Stimulated activated CD4-positive, alpha-beta T cell treated with anti-CD3 and anti-CD28 coated beads, Interleukin-4, amount 100 ng/mL, for 1 hour (primary cell): ENCODE measurements around the gene CD180.
A peak's percentile ranks its signal among the peaks of the same experiment; 100 is the strongest.
"Not testable (repeated sequence)": the region's sequence is repeated elsewhere in the genome, so short reads cannot be mapped to it uniquely, and the experiment has no call there.

Experiments used
- DNase-seq: peaks from one replicate; pipeline ENCODE4 v3.0.0-alpha.2; 2020

Gene CD180

GRCh38 chr5:67187006-67187715 is 9.4 kb downstream of the CD180 start:
- DNase-seq, result no peak

- DNase-seq, result no peak
Measured at GRCh38 chr5:67183859-67184258, 12.7 kb downstream of the CD180 start.

DNA sequence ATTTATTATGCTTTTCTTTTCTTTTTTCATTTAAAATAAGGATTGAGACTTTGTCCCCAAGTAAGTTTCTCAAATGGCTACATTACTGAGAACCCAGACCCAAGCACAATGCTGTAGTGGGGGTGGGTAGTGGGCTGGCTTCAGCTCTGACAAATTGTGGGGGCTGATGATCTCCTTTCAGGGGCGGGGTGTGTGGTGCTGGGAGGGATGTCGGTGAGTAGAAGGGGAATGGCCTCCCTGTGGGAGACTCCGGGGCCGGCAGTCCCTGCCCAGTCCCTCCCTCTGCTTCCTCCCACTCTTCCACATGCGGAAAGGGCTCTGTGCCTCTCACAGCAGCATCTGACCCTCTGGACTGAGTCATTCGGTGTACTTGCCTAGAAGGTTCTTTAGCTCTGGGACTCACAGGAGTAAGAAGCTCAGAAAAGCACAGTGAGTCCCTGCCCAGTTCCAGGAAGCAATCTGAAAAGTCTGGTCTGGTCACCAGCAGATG is 14.3 kb downstream of the CD180 start:
- no peak for DNase-seq

GRCh38 chr5:67181648-67182221 is 14.9 kb downstream of the CD180 start:
- DNase-seq, result no peak

- DNase-seq, result no peak
Measured at GRCh38 chr5:67179697-67180361, 16.8 kb downstream of the CD180 start.

GRCh38 chr5:67178966-67179365 is 17.6 kb downstream of the CD180 start:
- DNase-seq, result no peak

DNA sequence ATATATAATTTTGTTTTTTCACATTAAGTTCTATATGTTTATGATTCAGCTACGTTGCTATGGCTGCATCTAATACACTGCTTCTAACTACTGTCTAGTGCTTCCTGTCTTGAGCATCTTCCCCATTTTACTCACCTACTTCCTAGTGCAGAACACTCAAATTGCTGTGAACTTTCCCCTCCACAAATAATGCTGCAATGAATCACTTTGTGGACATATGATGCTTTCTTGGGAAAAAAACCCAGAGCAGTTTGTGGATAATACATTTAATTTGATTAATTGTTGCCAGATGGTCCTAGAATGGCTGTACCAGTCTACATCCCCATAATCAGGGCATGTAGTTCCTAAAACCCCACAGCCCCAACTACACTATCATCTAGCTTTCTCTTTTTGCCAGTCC is 18.5 kb downstream of the CD180 start:
- no peak for DNase-seq

DNA sequence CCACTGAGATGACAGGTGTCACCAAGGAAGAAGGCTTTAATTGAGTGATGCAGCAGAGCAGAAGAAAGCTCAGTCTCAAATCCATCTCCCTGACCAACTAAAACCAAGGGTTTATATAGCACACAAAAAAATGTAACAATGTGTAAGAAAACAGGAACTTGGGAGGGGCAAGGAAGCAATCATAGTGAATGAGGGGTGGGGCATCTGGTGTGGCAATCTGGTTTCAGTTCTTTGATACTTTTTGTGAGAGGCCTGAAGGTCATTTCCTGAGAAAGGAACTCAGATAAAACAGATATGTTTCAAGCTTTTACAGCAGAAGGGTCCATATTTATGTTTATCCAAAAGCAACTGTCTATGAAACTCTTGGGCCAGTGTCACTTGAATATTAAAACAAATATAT is 19.7 kb downstream of the CD180 start:
- DNase-seq, result no peak

DNA sequence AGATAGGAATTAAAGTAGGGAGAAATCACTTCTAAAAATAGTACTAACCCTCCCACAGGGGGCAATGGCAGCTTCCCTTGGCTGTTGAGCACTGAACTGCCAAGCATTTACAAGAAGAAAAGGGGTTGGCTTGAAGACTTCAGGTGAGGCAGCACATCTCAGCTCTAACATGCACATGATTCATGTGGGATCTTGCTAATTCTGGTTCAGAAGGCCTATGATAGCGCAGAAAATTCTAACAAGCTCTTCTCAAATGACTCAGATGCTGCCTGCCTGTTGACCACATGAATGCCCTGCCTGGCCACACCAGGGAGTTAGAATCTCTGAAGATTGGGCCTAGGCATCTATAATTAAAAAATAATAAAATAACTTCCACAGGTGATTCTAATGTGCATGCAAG is 22.6 kb downstream of the CD180 start:
- DNase-seq, result no peak

DNA sequence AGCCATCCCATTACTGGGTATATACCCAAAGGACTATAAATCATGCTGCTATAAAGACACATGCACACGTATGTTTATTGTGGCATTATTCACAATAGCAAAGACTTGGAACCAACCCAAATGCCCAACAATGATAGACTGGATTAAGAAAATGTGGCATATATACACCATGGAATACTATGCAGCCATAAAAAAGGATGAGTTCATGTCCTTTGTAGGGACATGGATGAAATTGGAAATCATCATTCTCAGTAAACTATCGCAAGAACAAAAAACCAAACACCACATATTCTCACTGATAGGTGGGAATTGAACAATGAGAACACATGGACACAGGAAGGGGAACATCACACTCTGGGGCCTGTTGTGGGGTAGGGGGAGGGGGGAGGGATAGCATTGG is 23.2 kb downstream of the CD180 start:
- not testable (repeated sequence) for DNase-seq

GRCh38 chr5:67170767-67171166 is 25.8 kb downstream of the CD180 start:
- DNase-seq, result no peak

DNA sequence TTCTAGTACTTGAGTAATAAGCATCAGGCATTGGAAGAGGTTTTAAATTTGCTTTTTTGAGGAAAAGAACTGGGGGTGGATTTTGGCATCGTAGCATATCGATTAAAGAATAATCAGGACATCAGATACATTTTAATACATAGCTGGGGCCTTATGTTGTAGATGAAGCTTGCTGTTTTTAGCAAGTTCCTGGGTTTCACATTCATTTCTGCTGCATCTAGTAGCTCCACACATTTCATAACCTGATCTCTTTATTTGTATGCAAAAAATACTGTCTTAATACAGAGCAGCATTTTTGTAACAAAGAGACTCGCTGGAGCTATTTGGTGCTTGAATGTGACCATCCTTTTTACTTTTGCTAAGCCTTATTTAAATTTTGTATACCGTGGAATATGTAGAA is 28.5 kb downstream of the CD180 start:
- DNase-seq, result no peak

DNA sequence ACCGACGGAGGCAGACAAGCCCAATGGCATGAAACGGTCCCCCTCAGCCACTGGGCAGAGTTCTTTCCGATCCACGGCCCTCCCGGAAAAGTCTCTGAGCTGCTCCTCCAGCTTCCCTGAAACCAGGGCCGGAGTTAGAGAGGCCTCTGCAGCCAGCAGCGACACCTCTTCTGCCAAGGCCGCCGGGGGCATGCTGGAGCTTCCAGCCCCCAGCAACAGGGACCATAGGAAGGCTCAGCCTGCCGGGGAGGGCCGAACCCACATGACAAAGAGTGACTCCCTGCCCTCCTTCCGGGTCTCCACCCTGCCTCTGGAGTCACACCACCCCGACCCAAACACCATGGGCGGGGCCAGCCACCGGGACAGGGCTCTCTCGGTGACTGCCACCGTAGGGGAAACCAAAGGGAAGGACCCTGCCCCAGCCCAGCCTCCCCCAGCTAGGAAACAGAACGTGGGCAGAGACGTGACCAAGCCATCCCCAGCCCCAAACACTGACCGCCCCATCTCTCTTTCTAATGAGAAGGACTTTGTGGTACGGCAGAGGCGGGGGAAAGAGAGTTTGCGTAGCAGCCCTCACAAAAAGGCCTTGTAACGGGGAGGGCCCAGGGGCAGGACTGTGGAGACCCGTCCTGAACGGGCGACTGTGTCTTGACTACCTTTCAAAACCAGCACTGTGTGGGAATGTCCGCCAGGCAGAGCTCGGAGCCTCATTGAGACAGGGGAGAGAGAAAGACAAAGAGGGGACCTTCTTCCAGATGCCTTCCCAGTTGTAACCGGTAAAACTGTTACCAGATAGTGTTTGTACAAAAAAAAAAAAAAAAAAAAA is 29.9 kb downstream of the CD180 start:
- DNase-seq, result peak; percentile 64

DNA sequence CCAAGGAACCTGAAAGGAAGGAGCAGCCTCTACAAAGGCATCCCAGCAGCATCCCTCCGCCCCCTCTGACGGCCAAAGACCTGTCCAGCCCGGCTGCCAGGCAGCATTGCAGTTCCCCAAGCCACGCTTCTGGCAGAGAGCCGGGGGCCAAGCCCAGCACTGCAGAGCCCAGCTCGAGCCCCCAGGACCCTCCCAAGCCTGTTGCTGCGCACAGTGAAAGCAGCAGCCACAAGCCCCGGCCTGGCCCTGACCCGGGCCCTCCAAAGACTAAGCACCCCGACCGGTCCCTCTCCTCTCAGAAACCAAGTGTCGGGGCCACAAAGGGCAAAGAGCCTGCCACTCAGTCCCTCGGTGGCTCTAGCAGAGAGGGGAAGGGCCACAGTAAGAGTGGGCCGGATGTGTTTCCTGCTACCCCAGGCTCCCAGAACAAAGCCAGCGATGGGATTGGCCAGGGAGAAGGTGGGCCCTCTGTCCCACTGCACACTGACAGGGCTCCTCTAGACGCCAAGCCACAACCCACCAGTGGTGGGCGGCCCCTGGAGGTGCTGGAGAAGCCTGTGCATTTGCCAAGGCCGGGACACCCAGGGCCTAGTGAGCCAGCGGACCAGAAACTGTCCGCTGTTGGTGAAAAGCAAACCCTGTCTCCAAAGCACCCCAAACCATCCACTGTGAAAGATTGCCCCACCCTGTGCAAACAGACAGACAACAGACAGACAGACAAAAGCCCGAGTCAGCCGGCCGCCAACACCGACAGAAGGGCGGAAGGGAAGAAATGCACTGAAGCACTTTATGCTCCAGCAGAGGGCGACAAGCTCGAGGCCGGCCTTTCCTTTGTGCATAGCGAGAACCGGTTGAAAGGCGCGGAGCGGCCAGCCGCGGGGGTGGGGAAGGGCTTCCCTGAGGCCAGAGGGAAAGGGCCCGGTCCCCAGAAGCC is 30.8 kb downstream of the CD180 start:
- peak; percentile 75 for DNase-seq

GRCh38 chr5:67164856-67165525 is 31.6 kb downstream of the CD180 start:
- DNase-seq, result no peak

GRCh38 chr5:67163863-67164595 is 32.6 kb downstream of the CD180 start:
- DNase-seq, result no peak

DNA sequence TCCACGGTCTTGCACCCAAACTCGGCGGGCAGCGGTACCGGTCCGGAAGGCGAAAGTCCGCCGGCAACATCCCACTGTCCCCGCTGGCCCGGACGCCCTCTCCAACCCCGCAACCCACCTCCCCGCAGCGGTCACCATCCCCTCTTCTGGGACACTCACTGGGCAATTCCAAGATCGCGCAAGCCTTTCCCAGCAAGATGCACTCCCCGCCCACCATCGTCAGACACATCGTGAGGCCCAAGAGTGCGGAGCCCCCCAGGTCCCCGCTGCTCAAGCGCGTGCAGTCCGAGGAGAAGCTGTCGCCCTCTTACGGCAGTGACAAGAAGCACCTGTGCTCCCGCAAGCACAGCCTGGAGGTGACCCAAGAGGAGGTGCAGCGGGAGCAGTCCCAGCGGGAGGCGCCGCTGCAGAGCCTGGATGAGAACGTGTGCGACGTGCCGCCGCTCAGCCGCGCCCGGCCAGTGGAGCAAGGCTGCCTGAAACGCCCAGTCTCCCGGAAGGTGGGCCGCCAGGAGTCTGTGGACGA is 33.3 kb downstream of the CD180 start:
- no peak for DNase-seq

DNA sequence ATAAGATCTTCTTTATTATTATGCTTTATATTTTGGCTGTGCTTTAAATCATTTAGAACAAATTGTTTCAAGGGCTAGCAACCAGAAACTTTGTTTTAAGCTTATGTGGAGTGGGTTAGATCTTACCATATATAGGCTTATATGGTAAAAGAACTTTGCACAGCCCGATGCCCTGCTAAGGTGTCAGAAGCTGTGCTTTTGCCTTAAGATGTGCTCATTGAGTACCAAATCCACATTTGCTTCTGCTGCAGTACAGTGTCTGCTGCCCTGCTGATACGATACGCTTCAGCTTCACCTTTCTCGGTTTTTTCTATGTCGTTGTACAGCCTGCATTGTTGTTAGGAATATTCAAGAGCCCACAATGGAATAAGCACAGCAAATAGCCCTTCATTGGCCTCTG is 34.8 kb downstream of the CD180 start:
- DNase-seq, result no peak

DNA sequence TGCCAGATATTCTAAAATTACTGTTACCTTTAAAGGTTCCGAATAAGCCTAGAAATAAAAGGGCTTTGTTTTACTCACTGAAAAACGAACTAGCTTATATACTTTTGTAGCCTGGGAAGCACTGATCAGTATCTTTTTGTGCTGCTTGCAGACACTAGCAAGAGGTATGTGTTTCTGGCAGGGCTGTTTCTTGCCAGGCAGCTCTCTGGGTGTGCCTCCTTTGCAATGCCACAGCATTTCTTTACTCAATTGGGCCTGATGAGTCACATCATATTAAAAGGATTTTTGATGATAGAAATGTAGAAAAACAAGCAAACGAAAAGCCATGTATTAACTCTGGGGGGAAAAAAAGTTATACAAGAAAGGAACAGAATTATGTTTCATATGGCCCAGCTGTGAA is 35.6 kb downstream of the CD180 start:
- DNase-seq, result no peak

GRCh38 chr5:67160272-67160671 is 36.3 kb downstream of the CD180 start:
- no peak for DNase-seq
